Thyroid gland (tissue), 4 donors: ENCODE results near the gene PDE3B. TPM values are rescaled to one million over a fixed set of nuclear protein-coding genes. Genes with fewer than 3 reads are reported as not detected.

Source experiments
- DNase-seq, 2 donors: peaks; one replicate each; pipeline ENCODE4 v3.0.0-alpha.2; 2019
- H3K27ac ChIP-seq, 3 donors: fragments of 200-600 bp; sonication (generic); 1 replicate in 2 of 3; 2 replicates in 1 of 3; pipeline ENCODE4 v1.5.1; 2016 to 2019; ENCODE audit warnings: mild to moderate bottlenecking in 1 of 3, moderate library complexity in 1 of 3
- H3K27me3 ChIP-seq: fragments of 200-600 bp; sonication (generic); one replicate; pipeline ENCODE4 v1.5.1; 2019
- H3K36me3 ChIP-seq, 2 donors: fragments of 200-600 bp; sonication (generic); one replicate each; pipeline ENCODE4 v1.5.1; 2016 to 2019
- H3K4me1 ChIP-seq, 2 donors: fragments of 200-600 bp; sonication (generic); one replicate each; pipeline ENCODE4 v1.5.1; 2017 to 2019
- H3K4me3 ChIP-seq, 3 donors: fragments of 200-600 bp; sonication (generic); replicated peaks in 1 of 3; 1 replicate in 2 of 3; 2 replicates in 1 of 3; pipeline ENCODE4 v1.5.1; 2016; ENCODE audit warnings: mild to moderate bottlenecking in 1 of 3
- H3K9me3 ChIP-seq: fragments of 200-600 bp; sonication (generic); one replicate; pipeline ENCODE4 v1.5.1; 2017
- POLR2A ChIP-seq, 2 donors: fragments of 450-650 bp; IDR thresholded peaks; one replicate each; pipeline ENCODE4 v1.6.1; 2017; ENCODE audit warnings: antibody characterized with exemption in 2 of 2, mild to moderate bottlenecking in 2 of 2, moderate library complexity in 1 of 2
- WGBS, 2 donors: methylation state at CpG; one replicate each; pipeline ENCODE4 v1.1.5; 2017; 5-methylcytosine and 5-hydroxymethylcytosine counted together
- intact Hi-C: fragments of 100-400 bp; cut with DNase I; formaldehyde crosslinking; loops from one replicate; pipeline ENCODE4 v1.15.1; 2023
- total RNA-seq, 4 donors: library from RNA; depleted of rRNA; stranded (reverse); fragments of >200 nt; gene quantifications; one replicate each; pipeline ENCODE4 v1.2.3, GENCODE V29; 2016
- TF ChIP-seq, protein P1 (sequence below), 6 experiments: fragments of 200-600 bp in 3 of 6; fragments of 450-650 bp in 3 of 6; sonication (generic) in 3 of 6; IDR thresholded peaks; one replicate each; pipeline ENCODE4 v1.5.1; 2016 to 2019; ENCODE audit warnings: antibody characterized with exemption in 6 of 6, mild to moderate bottlenecking in 2 of 6, inconsistent platforms in 1 of 6, moderate library complexity in 1 of 6

PDE3B gene
- total RNA-seq, 4 donors from 2014 or later: 2.0 to 3.9 (median 3.2) TPM

DNA sequence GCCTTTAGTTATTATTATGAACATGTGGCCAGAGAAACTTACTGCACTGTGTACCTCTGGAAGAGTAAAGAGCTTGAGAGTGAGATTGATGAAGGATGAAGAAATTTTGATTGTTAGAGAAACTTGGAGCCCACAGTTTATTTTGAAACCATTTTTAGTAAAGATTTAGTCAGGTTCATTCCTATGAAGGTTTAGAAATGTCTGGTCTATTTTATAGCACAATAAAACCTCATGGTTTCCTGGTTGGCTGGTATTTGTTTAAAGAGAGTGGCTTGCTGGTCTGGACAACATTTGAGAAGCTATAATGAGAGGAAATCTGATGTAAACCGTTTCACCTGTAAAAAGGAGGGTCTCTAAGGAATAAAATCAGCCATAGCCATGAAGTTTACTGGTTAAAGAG lies 8.8 kb upstream of the PDE3B start:
- WGBS, 2 donors: 7 to 8% methylated on average over 1 of the region's 1 CpG
- TF ChIP-seq, protein P1, sequence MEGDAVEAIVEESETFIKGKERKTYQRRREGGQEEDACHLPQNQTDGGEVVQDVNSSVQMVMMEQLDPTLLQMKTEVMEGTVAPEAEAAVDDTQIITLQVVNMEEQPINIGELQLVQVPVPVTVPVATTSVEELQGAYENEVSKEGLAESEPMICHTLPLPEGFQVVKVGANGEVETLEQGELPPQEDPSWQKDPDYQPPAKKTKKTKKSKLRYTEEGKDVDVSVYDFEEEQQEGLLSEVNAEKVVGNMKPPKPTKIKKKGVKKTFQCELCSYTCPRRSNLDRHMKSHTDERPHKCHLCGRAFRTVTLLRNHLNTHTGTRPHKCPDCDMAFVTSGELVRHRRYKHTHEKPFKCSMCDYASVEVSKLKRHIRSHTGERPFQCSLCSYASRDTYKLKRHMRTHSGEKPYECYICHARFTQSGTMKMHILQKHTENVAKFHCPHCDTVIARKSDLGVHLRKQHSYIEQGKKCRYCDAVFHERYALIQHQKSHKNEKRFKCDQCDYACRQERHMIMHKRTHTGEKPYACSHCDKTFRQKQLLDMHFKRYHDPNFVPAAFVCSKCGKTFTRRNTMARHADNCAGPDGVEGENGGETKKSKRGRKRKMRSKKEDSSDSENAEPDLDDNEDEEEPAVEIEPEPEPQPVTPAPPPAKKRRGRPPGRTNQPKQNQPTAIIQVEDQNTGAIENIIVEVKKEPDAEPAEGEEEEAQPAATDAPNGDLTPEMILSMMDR (IDR thresholded peaks at IDR 0.05): no peak
- TF ChIP-seq POLR2A (IDR thresholded peaks at IDR 0.05): no peak
- Histone ChIP-seq H3K27ac (no peak overlapping the region), H3K9me3 (no peaks in the 10 kb centered on the region), H3K4me3 (no peak overlapping the region), H3K27me3 (peaks cover 4% of the 10 kb centered on the region), H3K36me3 (no peaks in the 10 kb centered on the region), H3K4me1 (no peaks in the 10 kb centered on the region)
- DNase-seq: no peak
- intact Hi-C loops: no loop called here

DNA sequence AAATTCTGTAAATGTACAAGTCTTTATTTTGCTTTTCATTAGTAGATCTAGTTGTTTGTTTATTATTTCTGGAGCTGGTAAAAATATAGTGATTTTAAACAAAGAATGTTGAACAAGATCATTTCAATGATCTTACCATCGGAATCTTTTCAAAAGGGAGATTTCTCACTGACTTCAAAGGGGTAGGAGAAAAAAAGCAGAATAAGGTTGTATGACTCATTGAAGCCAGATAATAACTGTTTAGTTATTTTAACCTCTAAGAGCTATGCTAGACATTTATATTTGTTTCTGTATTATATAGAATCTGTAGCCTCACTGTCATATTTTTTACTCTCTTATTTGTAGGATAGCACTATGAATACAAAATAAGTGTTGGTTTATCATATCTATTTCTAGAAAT lies 8.1 kb upstream of the PDE3B start:
- no peak for DNase-seq
- H3K36me3 ChIP-seq: no peaks in the 10 kb centered on the region
- H3K9me3 ChIP-seq: no peaks in the 10 kb centered on the region
- 76 to 79% methylated on average over 1 of the region's 1 CpG for WGBS, 2 donors
- peaks cover 4% of the 10 kb centered on the region for H3K27me3 ChIP-seq
- no peak for TF ChIP-seq POLR2A (IDR thresholded peaks at IDR 0.05)
- TF ChIP-seq, protein P1 (IDR thresholded peaks at IDR 0.05): no peak
- no peaks in the 10 kb centered on the region for H3K4me1 ChIP-seq
- H3K4me3 ChIP-seq: no peak overlapping the region
- no peak overlapping the region for H3K27ac ChIP-seq
- intact Hi-C loops: no loop called here

DNA sequence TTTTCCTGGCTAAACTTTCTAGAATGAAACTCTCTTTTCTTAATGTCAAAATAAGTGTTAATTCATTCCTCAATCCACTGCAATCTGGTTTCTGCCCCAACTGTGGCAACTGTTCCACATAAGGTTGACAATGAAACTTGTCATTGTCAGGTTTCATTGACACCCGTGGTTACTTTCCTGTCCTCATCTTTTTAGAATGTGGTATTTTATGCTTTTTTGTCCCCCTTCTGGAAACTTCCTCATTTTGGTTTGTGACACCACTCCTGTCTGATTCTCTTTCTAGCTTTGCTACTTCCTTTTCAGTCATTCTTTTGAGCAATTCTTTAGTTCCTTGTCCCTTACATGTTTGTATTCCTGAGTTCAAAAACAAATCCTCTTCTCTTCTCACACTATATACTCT lies 7.5 kb upstream of the PDE3B start:
- H3K9me3 ChIP-seq: no peaks in the 10 kb centered on the region
- no peak for DNase-seq
- TF ChIP-seq, protein P1 (IDR thresholded peaks at IDR 0.05): no peak
- TF ChIP-seq POLR2A (IDR thresholded peaks at IDR 0.05): no peak
- intact Hi-C loops: no loop called here
- 69 to 74% methylated on average over 1 of the region's 1 CpG for WGBS, 2 donors
- H3K4me3 ChIP-seq: no peak overlapping the region
- H3K27me3 ChIP-seq: peaks cover 4% of the 10 kb centered on the region
- no peaks in the 10 kb centered on the region for H3K36me3 ChIP-seq
- H3K4me1 ChIP-seq: no peaks in the 10 kb centered on the region
- H3K27ac ChIP-seq: no peak overlapping the region

DNA sequence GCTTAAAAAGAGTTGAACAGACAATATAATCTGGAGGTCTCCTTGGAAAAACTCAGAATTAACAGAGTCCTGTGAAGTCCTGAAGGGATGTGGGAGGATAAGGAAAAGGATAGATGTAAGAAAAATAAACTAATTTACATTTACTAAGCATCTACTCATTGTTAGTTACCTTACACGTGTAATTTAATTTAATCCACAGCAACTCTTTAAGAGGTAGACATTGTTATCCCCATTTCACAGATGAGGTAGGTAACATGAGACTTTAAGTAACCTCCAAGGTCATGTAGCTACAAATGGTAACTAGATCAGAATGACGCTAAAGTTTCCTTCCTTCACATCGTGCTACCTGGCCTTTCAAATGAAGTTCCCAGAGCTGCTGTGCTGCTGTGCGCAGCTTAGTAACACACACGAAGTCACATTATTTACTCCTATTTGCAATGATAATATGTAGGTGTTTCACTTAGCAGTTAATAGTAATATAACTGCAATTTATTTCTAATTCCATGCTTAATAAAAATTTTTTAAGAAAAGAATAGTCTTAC lies 5.7 kb upstream of the PDE3B start:
- H3K9me3 ChIP-seq: no peaks in the 10 kb centered on the region
- WGBS, 2 donors: 82 to 84% methylated on average over 5 of the region's 5 CpGs
- H3K27me3 ChIP-seq: peaks cover 4% of the 10 kb centered on the region
- intact Hi-C loops: no loop called here
- H3K4me1 ChIP-seq: no peaks in the 10 kb centered on the region
- DNase-seq: no peak
- H3K4me3 ChIP-seq: no peak overlapping the region
- H3K36me3 ChIP-seq: no peaks in the 10 kb centered on the region
- no peak for TF ChIP-seq POLR2A (IDR thresholded peaks at IDR 0.05)
- TF ChIP-seq, protein P1 (IDR thresholded peaks at IDR 0.05): no peak
- no peak overlapping the region for H3K27ac ChIP-seq

DNA sequence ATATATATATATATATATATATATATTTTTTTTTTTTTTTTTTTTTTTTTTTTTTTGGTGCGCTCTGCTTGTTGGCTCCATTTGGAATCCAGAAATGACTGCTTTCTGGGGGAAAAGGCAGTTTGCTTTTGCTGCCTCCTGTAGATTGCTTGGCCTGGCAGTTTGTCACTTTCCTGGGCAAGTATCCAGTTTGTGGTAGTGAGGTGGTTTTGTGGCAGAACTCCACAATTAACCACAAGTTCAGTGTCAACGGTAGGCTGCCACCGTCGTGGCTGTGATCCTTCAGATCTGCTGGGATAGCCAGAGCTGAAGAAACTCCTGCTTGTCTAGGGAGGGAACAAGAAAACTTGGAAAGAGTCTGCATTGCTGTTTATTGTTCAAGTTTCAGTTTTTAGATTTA lies 5.0 kb upstream of the PDE3B start:
- H3K4me1 ChIP-seq: no peaks in the 10 kb centered on the region
- 47 to 64% methylated on average over 4 of the region's 4 CpGs for WGBS, 2 donors
- no peak overlapping the region for H3K27ac ChIP-seq
- intact Hi-C loops: no loop called here
- no peaks in the 10 kb centered on the region for H3K9me3 ChIP-seq
- H3K36me3 ChIP-seq: no peaks in the 10 kb centered on the region
- no peak for DNase-seq
- TF ChIP-seq POLR2A (IDR thresholded peaks at IDR 0.05): no peak
- TF ChIP-seq, protein P1 (IDR thresholded peaks at IDR 0.05): no peak
- no peak overlapping the region for H3K4me3 ChIP-seq
- H3K27me3 ChIP-seq: peaks cover 4% of the 10 kb centered on the region
